DND-41 (cell line): ENCODE results near the gene SYNPO2L.
"Not testable (repeated sequence)": the region's sequence is repeated elsewhere in the genome, so short reads cannot be mapped to it uniquely, and the experiment has no call there.

ENCODE experiments used
- CTCF ChIP-seq: IDR thresholded peaks from 2 replicates; pipeline ENCODE4 v1.5.1; 2012; ENCODE audit warnings: borderline replicate concordance, low read length, moderate library complexity, mild to moderate bottlenecking; ENCODE audit not compliant: poor library complexity, severe bottlenecking; ENCODE audit errors: extremely low read depth
- EZH2 ChIP-seq: IDR thresholded peaks from 3 replicates; pipeline ENCODE4 v1.6.1; 2012; ENCODE audit warnings: borderline replicate concordance, low read depth, mild to moderate bottlenecking, moderate library complexity, low read length, inconsistent platforms; ENCODE audit not compliant: severe bottlenecking

- TF ChIP-seq EZH2, CTCF: not testable (repeated sequence)
Observed at GRCh38 chr10:73665581-73665980, 9.8 kb upstream of the SYNPO2L start.
